ENCODE data around the gene DLK2. TPM values are rescaled to one million over a fixed set of nuclear protein-coding genes. Genes with fewer than 3 reads are reported as not detected.

DLK2 gene
- total and polyA plus RNA-seq, 2 donors (not counting 3 experiments of a cell fraction or from before 2014, with no cell fraction given) = 0.36 TPM; not detected in 1

- Histone ChIP-seq H3K9me3 (replicated peaks; ENCODE audit: control insufficient read depth, insufficient read depth, low read length) (no peaks in the 10 kb centered on the region), H3K27ac (ENCODE audit: insufficient read depth, low read depth, low read length) (no peak overlapping the region), H3K4me3 (replicated peaks in 1 of 3; ENCODE audit: insufficient read depth in 1 of 3, low read depth in 1 of 3, low read length in 3 of 3) (no peak overlapping the region), H3K4me2 (ENCODE audit: insufficient read depth, low read length) (no peak overlapping the region), H3K79me2 (ENCODE audit: control insufficient read depth, insufficient read depth, low read length) (no peaks in the 10 kb centered on the region), H4K20me1 (replicated peaks; ENCODE audit: control insufficient read depth, extremely low read depth, insufficient read depth, low read length) (no peaks in the 10 kb centered on the region), H3K9ac (replicated peaks; ENCODE audit: extremely low read depth, insufficient read depth, low read length) (no peak overlapping the region), H2AFZ (ENCODE audit: low read depth, low read length) (no peak overlapping the region), H3K9me1 (replicated peaks; ENCODE audit: control insufficient read depth, extremely low read depth, insufficient read depth, low read length) (no peaks in the 10 kb centered on the region), H3K36me3 (ENCODE audit: control insufficient read depth in 2 of 2, extremely low read depth in 1 of 2, insufficient read depth in 2 of 2, low read length in 2 of 2) (no peaks in the 10 kb centered on the region), H3K27me3 (ENCODE audit: control insufficient read depth in 2 of 2, insufficient read depth in 2 of 2, low read length in 2 of 2) (peaks cover 4 to 11% of the 10 kb centered on the region in 2 experiments), H3K4me1 (ENCODE audit: control insufficient read depth, extremely low read depth, insufficient read depth, low read length) (no peaks in the 10 kb centered on the region)
- CTCF ChIA-PET = no interaction called here
- no peak for DNase-seq (ENCODE audit: low read depth, low spot score)
- dilution Hi-C loops (cut with MboI; ENCODE audit: extremely low pct_ligation_motif_present, low sequenced_read_pairs) (no loop called here), intact Hi-C loops (cut with micrococcal nuclease) (no loop called here)
- TF ChIP-seq JUN (IDR thresholded peaks at IDR 0.05; ENCODE audit: borderline replicate concordance, insufficient read depth, insufficient read length, low read depth) (no peak), GATA2 (IDR thresholded peaks at IDR 0.05; ENCODE audit: insufficient read depth, insufficient read length, low read depth, low read length) (no peak), EZH2 (IDR thresholded peaks at IDR 0.05; ENCODE audit: borderline replicate concordance, low read depth, low read length, severe bottlenecking) (no peak), FOS (IDR thresholded peaks at IDR 0.05; ENCODE audit: borderline replicate concordance, insufficient read depth, low read length) (no peak), POLR2AphosphoS5 (IDR thresholded peaks at IDR 0.05; ENCODE audit: insufficient read depth, low read depth, low read length) (no peak), MAX (IDR thresholded peaks at IDR 0.05; ENCODE audit: insufficient read depth, insufficient read length) (no peak), CTCF (IDR thresholded peaks at IDR 0.05; ENCODE audit: extremely low read depth in 1 of 2, insufficient read depth in 1 of 2, low read depth in 1 of 2, low read length in 2 of 2) (no peak), POLR2A (IDR thresholded peaks at IDR 0.05; ENCODE audit: low read depth, low read length) (no peak), MYC (IDR thresholded peaks at IDR 0.05; ENCODE audit: low read depth, low read length) (no peak)
- no peak for FAIRE-seq
- POLR2A ChIA-PET = no interaction called here
- BruUV-seq (replicated peaks) = no TSS peak
Measured at GRCh38 chr6:43413002-43413401, 42.3 kb downstream of the DLK2 start.
